T-cell (primary cell): ENCODE results near the gene RXYLT1. TPM values are rescaled to one million over a fixed set of nuclear protein-coding genes. Genes with fewer than 3 reads are reported as not detected.

Experiments
- ATAC-seq, 4 experiments: fragments of 200-7000 bp in 3 of 4; fragments of 150-1000 bp in 1 of 4; cut with Tn5 transposase; replicated peaks in 1 of 4; 1 replicate in 3 of 4; 2 replicates in 1 of 4; pipeline ENCODE4 v1.10.0; 2021; ENCODE audit warnings: moderate library complexity in 3 of 4, mild to moderate bottlenecking in 2 of 4, moderate number of reproducible peaks in 1 of 4
- CTCF ChIA-PET, 2 donors: fragments of 300-600 bp; sonication (Branson Sonifier 250); formaldehyde crosslinking; loops; one replicate each; lab custom pipeline; 2022; ENCODE audit warnings: antibody characterized with exemption in 2 of 2; lab: Charles Lee
- POLR2A ChIA-PET, 2 donors: fragments of 300-600 bp; sonication (Branson Sonifier 250); formaldehyde crosslinking; loops; one replicate each; lab custom pipeline; 2022; ENCODE audit warnings: antibody characterized with exemption in 2 of 2; lab: Charles Lee
- DNase-seq, 35 experiments: peaks; one replicate each; pipeline versions ENCODE4 v3.0.0 to v3.0.0-alpha.2; 2013 to 2023
- H3K27ac ChIP-seq: one replicate; pipeline ENCODE4 v1.5.1; 2013; ENCODE audit warnings: low read length
- H3K27me3 ChIP-seq, 2 experiments: replicated peaks in 1 of 2; 1 replicate in 1 of 2; 2 replicates in 1 of 2; pipeline versions ENCODE4 v1.6.1 to v1.7.0; 2013; ENCODE audit warnings: low read length in 1 of 2, mixed read lengths in 1 of 2; ENCODE audit not compliant: control insufficient read depth in 2 of 2, insufficient read depth in 2 of 2; ENCODE audit errors: extremely low read depth in 1 of 2
- H3K36me3 ChIP-seq, 2 donors: 1 replicate in 1 of 2; 2 replicates in 1 of 2; pipeline versions ENCODE4 v1.6.1 to v1.7.0; 2013; ENCODE audit warnings: low read length in 1 of 2; ENCODE audit not compliant: control insufficient read depth in 2 of 2, insufficient read depth in 1 of 2; ENCODE audit errors: extremely low read depth in 1 of 2
- H3K4me1 ChIP-seq, 2 experiments: 1 replicate in 1 of 2; 2 replicates in 1 of 2; pipeline versions ENCODE4 v1.6.1 to v1.7.0; 2013; ENCODE audit warnings: low read length in 2 of 2, mixed read lengths in 1 of 2; ENCODE audit not compliant: insufficient read depth in 2 of 2, control insufficient read depth in 1 of 2; ENCODE audit errors: extremely low read depth in 1 of 2
- H3K4me3 ChIP-seq, 2 donors: 1 replicate in 1 of 2; 2 replicates in 1 of 2; pipeline versions ENCODE4 v1.5.1 to v1.7.0; 2013; ENCODE audit warnings: mild to moderate bottlenecking in 2 of 2, low read length in 1 of 2, moderate library complexity in 1 of 2; ENCODE audit not compliant: control insufficient read depth in 1 of 2; ENCODE audit errors: extremely low read depth in 1 of 2
- H3K9me3 ChIP-seq: 2 replicates; pipeline ENCODE4 v1.7.0; 2013
- H3K27ac Mint-ChIP-seq, 2 donors: one replicate each; pipeline ENCODE4 v1.8.0; 2020 to 2021; ENCODE audit warnings: mild to moderate bottlenecking in 2 of 2, mixed read lengths in 2 of 2
- H3K27me3 Mint-ChIP-seq, 2 donors: one replicate each; pipeline ENCODE4 v1.8.0; 2021 to 2022; ENCODE audit warnings: mixed read lengths in 2 of 2
- H3K36me3 Mint-ChIP-seq: one replicate; pipeline ENCODE4 v1.8.0; 2021; ENCODE audit warnings: mixed read lengths
- H3K4me1 Mint-ChIP-seq, 3 donors: one replicate each; pipeline ENCODE4 v1.8.0; 2020 to 2022; ENCODE audit warnings: mixed read lengths in 3 of 3, mild to moderate bottlenecking in 1 of 3
- H3K4me3 Mint-ChIP-seq, 3 donors: one replicate each; pipeline ENCODE4 v1.8.0; 2020 to 2022; ENCODE audit warnings: mild to moderate bottlenecking in 3 of 3, mixed read lengths in 3 of 3, moderate library complexity in 3 of 3
- H3K9me3 Mint-ChIP-seq, 3 donors: one replicate each; pipeline ENCODE4 v1.8.0; 2020 to 2022; ENCODE audit warnings: mixed read lengths in 3 of 3
- WGBS: methylation state at CpG from one replicate; pipeline ENCODE4 v1.1.5; 2013; ENCODE audit warnings: missing lambda C conversion rate; ENCODE audit not compliant: insufficient coverage; 5-methylcytosine and 5-hydroxymethylcytosine counted together
- total RNA-seq, 35 experiments: library from RNA in 6 of 35; stranded (reverse) in 6 of 35; fragments of 120-200 nt in 1 of 35; gene quantifications; one replicate each; pipeline versions ENCODE4 v1.2.1 to v1.2.4 and lab custom pipeline; 2013 to 2026

RXYLT1 gene
- total RNA-seq, 5 donors from 2014 or later (not counting 1 experiment from before 2014, with no cell fraction given): 8.5 to 18.6 (median 13.3) TPM

- Histone ChIP-seq H3K36me3 (peaks cover 0 to 10% of the 10 kb centered on the region in 2 donors), H3K4me1 (no peaks in the 10 kb centered on the region), H3K4me3 (no peak overlapping the region), H3K27me3 (no peaks in the 10 kb centered on the region), H3K27ac (no peak overlapping the region), H3K9me3 (no peaks in the 10 kb centered on the region)
- WGBS: 100% methylated on average over 4 of the region's 5 CpGs
- DNase-seq (no peak), ATAC-seq (no peak)
- H3K27me3 Mint-ChIP-seq: no peaks in the 10 kb centered on the region
- no peak overlapping the region for H3K4me3 Mint-ChIP-seq
- ChIA-PET POLR2A (interaction anchor here in 1 of 2 donors (0.6 kb wide), 1 partner anchor 28 kb away, joined by 3 read pairs; no protein-coding TSS in a partner anchor), CTCF (interaction anchor here in 1 of 2 donors (1.2 kb wide), 1 partner anchor 10 kb away, joined by 4 read pairs; no protein-coding TSS in a partner anchor)
- no peak overlapping the region for H3K27ac Mint-ChIP-seq
- H3K9me3 Mint-ChIP-seq: no peaks in the 10 kb centered on the region
- H3K4me1 Mint-ChIP-seq: no peaks in the 10 kb centered on the region
- peaks cover 14% of the 10 kb centered on the region for H3K36me3 Mint-ChIP-seq
Measured at GRCh38 chr12:63808631-63809030, 28.9 kb downstream of the RXYLT1 start.

GRCh38 chr12:63809566-63809965 is 29.9 kb downstream of the RXYLT1 start:
- Histone ChIP-seq H3K27ac (no peak overlapping the region), H3K9me3 (no peaks in the 10 kb centered on the region), H3K27me3 (peaks cover 0 to 2% of the 10 kb centered on the region in 2 experiments), H3K36me3 (peaks cover 0 to 10% of the 10 kb centered on the region in 2 donors), H3K4me1 (peaks cover 2 to 7% of the 10 kb centered on the region in 2 experiments), H3K4me3 (no peak overlapping the region)
- POLR2A ChIA-PET: no interaction called here
- Mint-ChIP-seq H3K27me3 (no peaks in the 10 kb centered on the region), H3K4me1 (peaks cover 5 to 7% (median 5%) of the 10 kb centered on the region in 3 donors), H3K36me3 (peaks cover 14% of the 10 kb centered on the region), H3K4me3 (no peak overlapping the region), H3K27ac (no peak overlapping the region), H3K9me3 (no peaks in the 10 kb centered on the region)
- DNase-seq: no peak
- CTCF ChIA-PET: interaction anchor here (0.6 to 1.2 kb wide), 5 partner anchors 8 to 1497 kb away, joined by 3 to 6 read pairs (median 3); no protein-coding TSS in a partner anchor
- no CpG with 5 or more reads among the region's 4 CpGs for WGBS
- ATAC-seq: no peak

- H3K36me3 ChIP-seq: peaks cover 0 to 3% of the 10 kb centered on the region in 2 donors
- no peak for DNase-seq
- H3K27ac Mint-ChIP-seq: no peak overlapping the region
- CTCF ChIA-PET: interaction anchor here in 1 of 2 donors (1.1 kb wide), 1 partner anchor 9 kb away, joined by 3 read pairs; no protein-coding TSS in a partner anchor
- no peaks in the 10 kb centered on the region for H3K27me3 Mint-ChIP-seq
- no peak overlapping the region for H3K27ac ChIP-seq
- no peak for ATAC-seq
- H3K4me1 ChIP-seq: peaks cover 8 to 18% of the 10 kb centered on the region in 2 experiments
- no peak overlapping the region for H3K4me3 ChIP-seq
- H3K9me3 Mint-ChIP-seq: no peaks in the 10 kb centered on the region
- H3K9me3 ChIP-seq: no peaks in the 10 kb centered on the region
- H3K4me3 Mint-ChIP-seq: no peak overlapping the region
- WGBS: 100% methylated on average over 2 of the region's 2 CpGs
- peaks cover 0 to 2% of the 10 kb centered on the region in 2 experiments for H3K27me3 ChIP-seq
- peaks cover 12 to 18% (median 18%) of the 10 kb centered on the region in 3 donors for H3K4me1 Mint-ChIP-seq
- POLR2A ChIA-PET: no interaction called here
- peaks cover 7% of the 10 kb centered on the region for H3K36me3 Mint-ChIP-seq
Measured at GRCh38 chr12:63811334-63811733, 31.6 kb downstream of the RXYLT1 start.

GRCh38 chr12:63811755-63812154 is 32.0 kb downstream of the RXYLT1 start:
- ATAC-seq: no peak
- H3K27ac Mint-ChIP-seq: no peak overlapping the region
- H3K27me3 Mint-ChIP-seq: no peaks in the 10 kb centered on the region
- H3K36me3 ChIP-seq: peaks cover 0 to 3% of the 10 kb centered on the region in 2 donors
- ChIA-PET CTCF (interaction anchor here (1.1 to 1.2 kb wide), 2 partner anchors 9 to 11 kb away, joined by 3 read pairs; no protein-coding TSS in a partner anchor), POLR2A (no interaction called here)
- H3K4me3 ChIP-seq: no peak overlapping the region
- no peak overlapping the region for H3K27ac ChIP-seq
- H3K27me3 ChIP-seq: peaks cover 0 to 2% of the 10 kb centered on the region in 2 experiments
- H3K36me3 Mint-ChIP-seq: peaks cover 7% of the 10 kb centered on the region
- H3K9me3 Mint-ChIP-seq: no peaks in the 10 kb centered on the region
- peaks cover 8 to 18% of the 10 kb centered on the region in 2 experiments for H3K4me1 ChIP-seq
- H3K4me3 Mint-ChIP-seq: no peak overlapping the region
- DNase-seq: no peak
- WGBS: 76% methylated on average over 2 of the region's 2 CpGs
- no peaks in the 10 kb centered on the region for H3K9me3 ChIP-seq
- H3K4me1 Mint-ChIP-seq: peaks cover 12 to 18% (median 18%) of the 10 kb centered on the region in 3 donors

- Histone ChIP-seq H3K27ac (peak overlapping the region; percentile 62), H3K4me1 (peaks cover 8 to 18% of the 10 kb centered on the region in 2 experiments), H3K27me3 (peaks cover 0 to 5% of the 10 kb centered on the region in 2 experiments), H3K9me3 (no peaks in the 10 kb centered on the region), H3K4me3 (no peak overlapping the region), H3K36me3 (peaks cover 0 to 3% of the 10 kb centered on the region in 2 donors)
- Mint-ChIP-seq H3K27me3 (peaks cover 0 to 5% of the 10 kb centered on the region in 2 donors), H3K27ac (peak overlapping the region; percentile 87 to 93), H3K36me3 (peaks cover 4% of the 10 kb centered on the region), H3K4me3 (peak overlapping the region in 1 of 3 donors; percentile 31), H3K9me3 (peaks cover 0 to 8% (median 7%) of the 10 kb centered on the region in 3 donors), H3K4me1 (peaks cover 12 to 18% (median 18%) of the 10 kb centered on the region in 3 donors)
- peak in 1 of 35 experiments; percentile 9 for DNase-seq
- WGBS: no CpG with 5 or more reads among the region's 4 CpGs
- ATAC-seq: no peak
- ChIA-PET CTCF (interaction anchor here in 1 of 2 donors (0.7 kb wide), 1 partner anchor 437 kb away, joined by 5 read pairs; no protein-coding TSS in a partner anchor), POLR2A (interaction anchor here in 1 of 2 donors (0.7 kb wide), 1 partner anchor 260 kb away, joined by 3 read pairs; no protein-coding TSS in a partner anchor)
Measured at GRCh38 chr12:63814146-63814772, 34.5 kb downstream of the RXYLT1 start.

- H3K9me3 Mint-ChIP-seq: peaks cover 6 to 15% (median 11%) of the 10 kb centered on the region in 3 donors
- ChIA-PET POLR2A (interaction anchor here in 1 of 2 donors (0.6 kb wide), 1 partner anchor 425 kb away, joined by 3 read pairs; no protein-coding TSS in a partner anchor), CTCF (interaction anchor here in 1 of 2 donors (1.2 kb wide), 1 partner anchor 13 kb away, joined by 6 read pairs; no protein-coding TSS in a partner anchor)
- Histone ChIP-seq H3K4me1 (peaks cover 8 to 18% of the 10 kb centered on the region in 2 experiments), H3K9me3 (no peaks in the 10 kb centered on the region), H3K4me3 (no peak overlapping the region), H3K27me3 (peaks cover 0 to 5% of the 10 kb centered on the region in 2 experiments), H3K36me3 (peaks cover 0 to 3% of the 10 kb centered on the region in 2 donors), H3K27ac (no peak overlapping the region)
- H3K27ac Mint-ChIP-seq: peak overlapping the region in 1 of 2 donors; percentile 48
- H3K27me3 Mint-ChIP-seq: peaks cover 2 to 16% of the 10 kb centered on the region in 2 donors
- WGBS: no CpG with 5 or more reads among the region's 3 CpGs
- H3K36me3 Mint-ChIP-seq: no peaks in the 10 kb centered on the region
- no peak overlapping the region for H3K4me3 Mint-ChIP-seq
- ATAC-seq (no peak), DNase-seq (no peak)
- peaks cover 12 to 18% (median 18%) of the 10 kb centered on the region in 3 donors for H3K4me1 Mint-ChIP-seq
Measured at GRCh38 chr12:63815482-63815852, 35.8 kb downstream of the RXYLT1 start.
